GM19240 (cell line): ENCODE measurements around the gene AGAP1.

Experiments
- DNase-seq: peaks from one replicate; pipeline ENCODE4 v3.0.0; 2011; ENCODE audit warnings: low spot score; ENCODE audit not compliant: insufficient read length

AGAP1 gene

DNA sequence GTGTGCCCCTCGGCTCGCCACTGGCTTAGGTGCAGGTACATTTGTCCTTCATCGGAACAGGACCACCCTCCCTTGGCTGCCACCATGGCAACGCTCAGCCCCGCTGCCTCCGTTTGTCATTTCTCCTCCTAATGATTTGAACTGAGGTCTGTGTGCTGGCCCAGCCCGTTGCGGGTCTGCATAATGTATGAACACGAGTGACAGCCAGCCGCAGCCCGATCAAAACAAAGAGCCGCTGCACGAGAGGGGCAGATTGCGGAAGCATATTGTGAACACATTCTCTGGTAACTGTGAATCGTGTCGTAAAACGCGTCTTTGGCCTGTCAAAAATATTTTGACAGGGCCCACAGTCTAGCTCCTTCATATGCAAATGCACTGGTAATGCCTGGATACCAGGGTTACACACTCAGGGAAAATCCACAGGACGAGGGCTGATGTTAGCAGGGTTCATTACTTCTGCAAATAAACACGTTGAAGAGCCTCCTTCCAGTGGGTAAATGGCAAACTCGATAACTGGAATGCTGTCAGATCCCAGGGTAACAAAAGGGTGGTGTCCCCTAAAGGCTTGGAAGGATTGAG, 137.0 kb downstream of the AGAP1 start:
- DNase-seq, result no peak

DNA sequence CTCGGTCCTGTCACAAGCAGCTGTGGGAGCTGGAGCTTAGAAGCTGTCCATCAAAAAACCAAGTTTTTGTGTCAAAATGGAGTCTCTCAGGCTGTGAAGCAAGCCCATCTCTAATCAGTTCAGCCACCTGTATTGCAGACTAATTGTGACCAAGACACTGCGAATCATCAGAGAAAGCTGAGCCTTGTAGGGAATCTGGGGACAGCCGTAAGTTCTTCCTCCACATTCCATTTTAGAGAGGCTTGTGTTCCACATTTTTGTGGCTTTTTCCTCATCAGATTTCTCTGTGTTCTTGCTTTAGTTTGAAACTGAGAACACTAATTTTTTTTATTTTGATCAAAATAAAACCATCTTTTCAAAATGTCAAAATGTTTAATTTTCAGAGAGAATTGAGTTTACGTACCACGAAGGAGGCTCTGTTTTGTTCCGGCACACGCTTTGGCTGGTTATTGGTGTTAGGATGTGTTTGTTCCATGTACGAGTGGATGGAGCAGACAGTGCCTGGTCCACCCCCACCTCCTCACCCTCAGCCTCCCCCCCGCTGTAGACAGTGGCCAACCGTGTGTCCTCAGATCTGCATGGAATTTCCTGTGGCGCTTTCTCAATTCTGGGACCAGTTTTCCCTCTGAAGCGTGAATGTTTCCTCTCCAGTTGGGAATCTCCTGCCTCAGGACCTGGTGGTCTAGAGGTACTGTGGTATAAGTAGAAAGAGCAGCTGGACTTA, 140.8 kb downstream of the AGAP1 start:
- DNase-seq, result no peak

DNA sequence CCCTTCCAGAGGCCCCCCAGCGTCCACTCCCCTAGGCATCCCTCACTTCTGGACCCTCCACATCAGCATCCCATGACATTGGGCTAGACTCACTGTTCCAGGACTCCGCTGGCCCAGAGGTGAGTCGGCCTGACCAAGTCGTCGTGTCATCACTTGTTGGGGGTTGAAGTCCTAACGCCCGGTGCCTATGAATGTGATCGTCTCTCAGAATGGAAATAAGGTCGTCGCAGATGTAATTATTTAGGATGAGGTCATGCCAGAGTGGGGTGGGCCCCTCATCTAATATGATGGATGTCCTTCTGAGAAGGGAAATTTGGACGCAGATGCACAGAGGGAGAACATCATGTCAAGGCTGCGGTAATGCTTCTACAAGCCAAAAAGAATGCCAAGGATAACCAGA, 142.7 kb downstream of the AGAP1 start:
- no peak for DNase-seq

DNA sequence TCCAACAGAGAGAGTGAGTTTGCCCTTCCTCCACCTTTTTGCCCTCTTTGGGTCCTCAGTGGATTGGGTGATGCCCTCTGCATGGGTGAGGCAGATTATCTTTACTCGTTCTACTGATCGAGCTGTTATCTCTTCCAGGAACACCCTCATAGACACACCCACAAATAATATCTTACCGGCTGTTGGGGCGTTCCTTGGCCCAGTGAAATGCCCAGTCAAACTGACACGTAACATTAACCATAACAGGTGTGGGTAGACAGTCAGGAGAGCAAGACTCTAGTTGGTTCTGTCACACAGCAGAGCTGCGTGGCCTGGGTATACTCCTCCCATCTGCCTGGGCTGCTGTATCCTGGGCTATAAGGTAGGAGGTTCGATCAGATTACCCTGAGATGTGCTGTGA, 144.1 kb downstream of the AGAP1 start:
- no peak for DNase-seq

DNA sequence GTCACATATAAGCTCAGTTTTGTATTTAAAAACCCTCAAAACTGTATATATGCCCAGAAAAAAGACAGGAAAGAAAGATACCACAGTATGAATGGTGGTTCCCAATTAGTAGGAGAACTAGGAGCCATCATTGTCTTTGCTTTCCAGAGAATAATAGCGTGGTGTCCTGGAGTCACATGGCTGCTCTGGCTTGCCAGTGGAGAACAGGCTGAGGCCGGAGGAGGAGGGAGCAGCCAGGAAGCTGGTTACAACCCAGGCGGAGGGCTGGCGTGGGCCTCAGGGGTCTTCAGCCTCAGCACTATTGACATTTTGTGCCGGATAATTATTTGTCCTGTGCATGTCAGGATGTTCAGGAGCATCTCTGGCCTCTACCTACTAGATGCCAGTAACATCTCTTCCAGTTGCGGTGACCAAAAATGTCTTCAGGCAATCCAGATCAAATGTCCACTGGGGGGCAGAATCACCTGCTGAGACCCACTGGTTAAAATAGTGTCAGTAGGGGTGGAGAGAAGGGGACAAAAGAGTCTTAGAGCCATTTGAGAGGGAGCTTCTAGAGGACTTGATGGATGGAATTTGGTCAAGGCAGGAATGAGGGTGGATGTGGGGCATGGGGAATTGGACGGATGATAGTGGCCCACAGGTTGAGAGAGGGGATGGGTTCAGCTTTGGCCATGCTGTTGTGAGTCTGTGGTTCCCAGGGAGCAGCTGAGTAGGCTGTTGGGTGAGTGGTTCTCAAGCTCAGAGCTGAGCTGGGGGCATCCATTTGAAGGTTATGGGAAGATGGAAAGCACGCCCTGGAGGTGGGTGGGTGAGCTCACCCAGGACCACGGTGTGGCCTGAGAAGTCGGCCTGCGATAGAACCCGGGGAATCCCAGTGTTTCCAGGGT, 144.9 kb downstream of the AGAP1 start:
- no peak for DNase-seq

DNA sequence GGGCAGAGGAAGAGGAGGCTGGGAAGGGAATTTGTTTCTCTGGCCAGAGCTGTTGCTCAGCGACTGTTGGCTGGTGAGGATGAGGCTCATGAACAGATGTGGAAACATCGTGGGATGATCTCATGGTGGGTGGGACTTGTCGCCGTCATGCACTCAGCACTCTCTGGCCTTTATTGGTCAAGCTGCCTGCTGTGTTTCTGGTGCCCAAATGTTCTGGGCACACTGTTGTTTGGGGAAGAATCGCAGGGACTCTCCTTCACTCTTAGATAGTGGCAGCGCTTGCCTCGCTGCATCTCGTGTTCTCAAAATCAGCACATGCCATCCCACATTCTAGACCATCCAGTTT, 145.6 kb downstream of the AGAP1 start:
- DNase-seq, result no peak

DNA sequence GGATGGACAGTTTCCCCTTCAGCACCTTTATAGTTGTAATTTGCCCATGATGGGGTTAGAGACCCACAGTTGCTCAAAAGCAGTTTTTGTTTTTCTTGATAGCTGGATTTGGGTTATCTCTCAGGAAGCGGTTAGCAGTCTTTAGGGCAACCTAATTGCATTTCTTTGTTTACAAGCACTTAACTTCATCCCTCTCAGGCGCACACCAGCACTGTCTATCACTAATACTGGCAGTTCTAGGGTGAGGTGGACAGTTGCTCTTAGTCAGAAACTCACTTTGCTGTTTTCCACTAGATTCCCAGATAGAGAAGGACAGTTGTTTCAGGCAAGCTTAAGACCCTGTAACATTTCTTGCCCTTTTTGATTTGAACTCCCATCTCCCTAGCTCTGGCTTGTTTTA, 146.0 kb downstream of the AGAP1 start:
- DNase-seq, result no peak

DNA sequence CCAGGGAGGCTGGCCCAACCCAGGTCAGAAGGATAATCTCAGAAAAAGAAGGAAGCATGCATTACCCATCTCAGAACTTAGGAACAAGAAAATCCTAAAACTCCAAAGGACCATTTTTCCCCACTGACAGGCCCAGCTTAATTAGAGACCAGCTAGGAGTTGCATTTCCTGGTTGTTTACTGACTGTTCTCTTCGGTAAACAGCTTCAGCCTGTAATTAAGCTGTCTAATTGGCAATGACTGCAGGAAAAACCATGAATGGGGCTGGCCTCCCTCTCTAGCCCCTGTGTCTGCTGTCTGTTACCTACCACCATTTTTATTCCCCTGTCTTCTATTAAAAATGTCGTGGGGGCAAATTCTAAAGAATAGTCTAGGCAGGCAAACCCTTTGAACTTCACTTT, 146.5 kb downstream of the AGAP1 start:
- no peak for DNase-seq

DNA sequence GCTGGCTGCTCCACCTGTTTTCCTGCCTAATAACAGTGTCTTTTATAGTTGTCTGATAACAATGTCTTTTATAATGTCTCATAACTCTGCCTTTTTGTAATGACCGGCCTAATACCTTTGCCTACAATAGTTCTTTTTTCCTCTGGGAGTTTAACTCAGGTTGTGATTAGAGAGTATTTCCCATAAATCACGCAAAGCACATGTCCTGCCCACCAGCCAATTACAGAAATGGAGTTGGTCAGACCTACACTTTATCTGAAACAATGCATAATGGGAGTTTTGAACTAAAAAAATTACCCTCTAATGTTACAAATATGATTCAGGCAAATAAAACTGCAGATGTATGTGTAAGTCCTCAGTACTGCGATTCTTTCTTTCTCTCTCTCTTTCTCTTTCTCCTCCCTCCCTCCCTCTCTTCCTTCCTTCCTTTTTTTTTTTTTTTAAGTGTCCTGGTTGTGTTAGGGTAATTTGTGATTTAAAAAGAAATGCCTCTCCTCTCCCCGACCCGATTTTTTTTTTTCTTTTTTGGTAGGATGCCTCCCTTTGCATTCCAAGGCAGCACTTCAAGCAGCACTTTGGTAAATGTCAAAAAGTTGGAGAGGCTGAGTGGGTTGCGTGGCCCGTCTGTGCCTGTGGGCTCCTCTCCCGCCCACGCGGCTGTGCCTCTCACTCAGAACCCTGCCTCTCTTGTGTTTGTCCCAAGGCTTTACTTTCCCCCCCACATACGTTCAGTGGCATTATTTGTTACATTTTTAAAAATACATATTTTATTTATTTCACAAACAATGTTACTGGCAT, 147.3 kb downstream of the AGAP1 start:
- DNase-seq, result no peak

DNA sequence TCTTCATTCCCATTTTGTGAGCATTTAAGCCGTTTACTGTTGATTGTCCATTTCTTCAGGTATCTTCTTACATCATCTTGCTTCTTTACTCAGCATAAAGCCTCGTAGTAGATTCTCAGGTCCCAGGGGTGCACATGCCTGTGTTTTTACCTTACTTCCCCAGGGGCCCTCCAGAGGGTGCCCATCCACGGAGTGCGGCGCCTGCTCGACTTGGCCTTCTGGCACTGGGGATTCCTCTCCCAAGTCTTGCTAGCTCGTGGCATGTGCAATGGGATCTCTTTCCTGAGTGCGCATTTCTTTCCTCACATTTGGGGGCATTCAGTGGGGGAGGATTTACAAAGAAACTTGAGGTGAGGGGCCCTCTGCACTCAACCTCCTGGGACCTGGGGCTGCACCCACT, 148.1 kb downstream of the AGAP1 start:
- DNase-seq, result no peak

DNA sequence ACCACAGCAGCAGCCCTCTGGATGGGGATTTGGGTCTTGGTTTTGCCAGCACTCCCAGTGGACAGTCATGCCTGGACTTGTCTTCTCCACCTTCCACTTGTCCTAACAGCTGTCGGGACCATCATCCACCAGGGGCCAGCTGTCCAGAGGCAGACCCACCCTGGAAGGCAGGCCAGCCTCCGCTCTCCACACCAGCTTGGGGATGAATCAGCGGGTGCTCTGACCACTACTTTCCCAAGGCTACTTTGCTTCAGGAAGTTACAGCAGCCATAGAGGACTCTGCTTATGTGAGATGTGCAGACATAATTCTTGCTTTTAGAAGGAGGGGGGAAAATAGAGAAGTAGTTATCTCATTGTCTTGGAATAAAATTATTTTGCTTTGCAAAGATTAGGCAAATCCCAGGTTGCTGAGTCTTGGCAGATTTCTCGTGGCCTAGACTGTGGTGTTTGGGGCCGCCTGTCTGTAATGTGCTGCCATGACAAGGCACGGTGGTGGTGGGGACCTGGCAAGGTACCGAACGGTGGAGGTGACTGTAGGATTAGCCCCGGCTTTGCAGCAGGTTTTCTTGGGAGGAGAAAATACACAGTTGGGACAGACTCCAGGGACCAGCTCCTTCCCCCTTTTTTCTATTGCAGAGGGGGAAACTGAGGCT, 148.7 kb downstream of the AGAP1 start:
- no peak for DNase-seq

DNA sequence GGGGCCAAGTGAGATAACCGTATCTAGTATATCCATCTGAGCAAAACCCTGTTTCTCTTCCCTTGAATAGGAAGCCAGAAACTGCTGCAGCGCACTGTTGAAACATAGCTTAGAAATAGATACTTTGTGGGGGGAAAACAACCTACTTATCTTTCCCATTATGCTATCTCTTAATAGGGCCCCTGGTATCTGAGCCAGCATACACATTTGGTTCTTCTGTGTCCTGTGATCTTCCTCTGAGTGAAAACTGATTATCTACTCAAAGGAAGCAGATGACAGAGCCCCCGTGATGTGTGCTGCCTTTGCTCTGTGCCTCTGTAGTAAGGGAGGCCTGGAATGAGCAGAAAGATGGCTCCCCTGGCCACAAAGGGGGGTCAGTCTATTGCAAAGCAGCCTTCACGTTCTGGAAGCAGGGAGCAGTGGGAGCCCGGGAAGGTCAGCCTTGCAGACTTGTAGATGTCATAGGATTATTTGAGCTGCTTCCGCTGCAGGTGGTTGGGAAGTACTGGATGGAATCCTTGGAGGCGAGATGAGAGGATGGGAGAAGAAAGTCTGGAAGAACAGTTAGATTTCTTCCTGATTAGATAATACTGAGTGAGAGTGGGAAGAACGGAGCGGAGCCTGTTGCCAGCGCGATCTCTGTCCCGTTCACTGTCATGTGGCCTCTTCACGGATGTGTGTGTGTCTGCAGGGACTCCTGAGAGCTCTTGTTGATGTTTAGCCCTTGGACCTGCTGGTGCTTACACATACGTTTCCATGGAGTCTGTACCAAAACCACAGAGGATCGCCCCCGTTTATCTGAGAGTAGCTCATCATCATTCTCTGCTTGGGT, 150.1 kb downstream of the AGAP1 start:
- DNase-seq, result no peak

DNA sequence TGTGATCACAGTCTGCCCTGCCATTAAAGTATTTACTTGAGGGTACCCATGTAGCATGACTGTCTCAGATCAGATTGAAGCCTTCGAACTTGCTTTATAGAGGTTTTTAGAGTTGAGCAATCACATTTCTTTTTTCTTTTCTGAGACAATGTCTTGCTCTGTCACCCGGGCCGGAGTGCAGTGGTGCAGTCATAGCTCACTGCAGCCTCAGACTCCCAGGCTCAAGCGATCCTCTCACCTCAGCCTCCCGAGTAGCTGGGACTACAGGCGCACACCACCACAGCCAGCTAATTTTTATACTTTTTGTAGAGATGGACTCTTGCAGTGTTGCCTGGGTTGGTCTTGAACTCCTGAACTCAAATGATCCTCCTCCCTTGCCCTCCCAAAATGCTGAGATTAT, 153.4 kb downstream of the AGAP1 start:
- no peak for DNase-seq

DNA sequence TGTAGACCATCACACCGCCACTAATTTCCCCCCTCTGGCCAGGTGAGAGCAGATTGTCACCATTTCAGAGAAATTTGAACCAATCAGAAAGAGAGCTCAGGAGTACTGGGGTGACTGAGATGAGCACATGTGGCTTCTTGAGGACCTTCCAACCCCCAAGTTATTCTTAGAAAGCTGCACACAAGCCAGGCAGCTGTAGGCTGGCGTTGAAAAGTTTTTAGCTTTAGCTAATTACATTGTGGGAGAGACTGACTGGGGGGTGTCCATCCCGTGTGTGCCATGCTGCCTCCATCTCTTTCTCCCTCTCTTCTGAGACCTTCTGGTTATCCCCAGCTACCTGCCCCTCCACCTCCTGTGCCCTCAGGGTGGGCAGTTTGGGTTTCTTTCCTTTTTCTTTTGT, 154.0 kb downstream of the AGAP1 start:
- no peak for DNase-seq

DNA sequence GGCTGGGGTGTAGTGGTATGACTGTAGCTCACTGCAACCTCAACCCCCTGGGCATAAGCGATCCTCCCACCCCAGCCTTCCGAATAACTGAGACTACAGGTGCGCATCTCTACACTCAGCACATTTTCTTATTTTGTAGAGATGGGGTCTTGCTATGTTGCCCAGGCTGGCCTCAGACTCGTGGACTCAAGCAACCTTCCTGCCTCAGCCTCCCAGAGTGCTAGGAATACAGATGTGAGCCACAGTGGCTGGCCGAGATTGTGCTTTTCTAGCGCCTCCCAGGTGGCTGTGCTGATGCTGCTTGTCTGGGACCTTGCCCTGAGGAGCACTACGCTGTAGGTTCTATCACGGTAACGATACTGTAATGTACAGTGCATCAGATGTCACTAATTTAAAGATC, 155.6 kb downstream of the AGAP1 start:
- no peak for DNase-seq

DNA sequence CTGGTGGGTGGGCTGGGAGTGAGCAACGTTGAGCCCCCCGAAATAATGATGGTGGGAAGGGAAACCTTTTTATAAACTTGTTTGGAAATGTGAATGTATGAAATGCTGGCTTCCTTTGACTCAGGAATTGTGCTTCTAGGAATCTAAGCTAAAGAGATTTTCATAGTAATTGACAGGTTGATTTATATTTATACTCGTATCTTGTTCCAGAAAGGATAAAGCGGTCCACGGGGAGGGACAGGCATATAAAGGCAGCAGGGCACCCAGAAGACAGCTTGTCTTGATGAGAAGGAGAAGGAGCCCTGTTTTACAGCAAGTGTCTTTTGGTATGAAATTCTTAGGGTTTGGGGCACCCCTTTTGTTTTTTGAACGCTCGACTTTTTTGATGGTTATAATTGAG, 157.8 kb downstream of the AGAP1 start:
- DNase-seq, result no peak

DNA sequence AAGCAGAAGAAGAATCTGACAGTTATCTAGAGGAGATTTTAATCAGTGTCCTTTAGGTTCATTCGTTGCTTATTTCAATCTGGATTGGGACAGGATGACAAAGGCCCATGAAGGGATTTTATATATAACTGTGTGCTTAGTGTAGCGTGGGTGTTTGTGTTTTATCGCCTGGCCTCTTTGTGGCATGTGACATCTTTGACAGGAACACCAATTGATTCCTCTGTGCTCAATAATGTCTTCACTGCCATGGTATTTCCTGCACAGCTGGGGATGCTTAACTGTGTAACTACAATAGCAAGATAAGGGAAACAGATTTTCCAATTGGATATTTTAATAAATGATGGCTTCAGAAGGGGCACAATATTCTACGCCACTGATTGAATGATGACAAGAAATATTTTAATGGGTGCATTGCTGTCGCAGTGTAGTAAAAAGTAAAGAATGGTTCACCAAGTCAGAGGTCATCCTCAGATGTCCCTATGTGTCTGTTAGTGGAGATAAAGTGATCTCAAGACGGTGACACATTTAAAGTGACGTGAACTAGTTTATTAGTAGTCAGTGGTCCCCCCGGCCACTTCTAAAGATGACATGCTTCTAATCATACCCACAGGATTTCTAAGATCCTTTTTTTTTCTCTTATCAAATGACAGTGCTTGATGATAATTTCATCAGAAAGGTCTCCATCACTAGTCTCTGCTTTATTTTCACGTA, 160.4 kb downstream of the AGAP1 start:
- DNase-seq, result no peak

DNA sequence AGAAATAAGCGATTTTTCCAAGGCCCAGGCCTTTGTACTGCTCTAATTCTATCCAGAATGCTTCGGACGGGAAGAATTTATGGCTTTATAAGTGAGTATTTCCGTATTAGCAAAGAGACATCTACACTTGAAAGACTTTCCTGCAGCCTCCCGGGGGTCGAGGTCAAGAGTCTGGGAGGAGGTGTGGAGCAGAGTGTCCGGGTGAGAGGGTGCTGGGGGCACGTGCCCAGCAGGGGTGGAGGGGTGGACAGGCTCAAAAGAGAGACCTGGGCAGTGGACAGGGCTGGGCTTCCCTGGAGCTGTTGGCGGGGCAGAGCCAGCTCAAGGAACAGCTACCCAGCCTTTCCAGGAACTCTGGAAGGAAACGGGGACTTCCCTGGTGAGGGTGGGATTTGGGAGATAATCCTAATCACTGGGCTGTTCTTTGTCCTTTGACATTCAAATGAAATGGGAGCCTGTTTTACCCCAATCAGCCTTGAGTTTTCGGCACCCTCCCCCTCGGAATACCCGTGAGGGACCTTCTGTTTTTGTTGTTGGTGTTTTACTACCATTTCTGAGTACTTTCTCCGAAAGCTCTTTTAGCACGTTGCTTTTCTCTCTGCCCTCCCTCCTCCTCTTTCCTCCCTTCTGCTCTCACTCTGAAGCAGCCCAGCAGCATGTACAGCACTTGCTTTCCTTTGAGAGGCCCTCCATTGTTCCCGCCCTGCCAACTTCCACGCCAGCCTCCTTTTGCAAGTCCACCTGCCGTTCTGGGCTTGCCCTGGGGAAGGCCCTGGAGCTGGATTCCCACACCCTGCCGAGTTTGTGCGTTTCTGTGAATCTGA, 164.7 kb downstream of the AGAP1 start:
- no peak for DNase-seq

DNA sequence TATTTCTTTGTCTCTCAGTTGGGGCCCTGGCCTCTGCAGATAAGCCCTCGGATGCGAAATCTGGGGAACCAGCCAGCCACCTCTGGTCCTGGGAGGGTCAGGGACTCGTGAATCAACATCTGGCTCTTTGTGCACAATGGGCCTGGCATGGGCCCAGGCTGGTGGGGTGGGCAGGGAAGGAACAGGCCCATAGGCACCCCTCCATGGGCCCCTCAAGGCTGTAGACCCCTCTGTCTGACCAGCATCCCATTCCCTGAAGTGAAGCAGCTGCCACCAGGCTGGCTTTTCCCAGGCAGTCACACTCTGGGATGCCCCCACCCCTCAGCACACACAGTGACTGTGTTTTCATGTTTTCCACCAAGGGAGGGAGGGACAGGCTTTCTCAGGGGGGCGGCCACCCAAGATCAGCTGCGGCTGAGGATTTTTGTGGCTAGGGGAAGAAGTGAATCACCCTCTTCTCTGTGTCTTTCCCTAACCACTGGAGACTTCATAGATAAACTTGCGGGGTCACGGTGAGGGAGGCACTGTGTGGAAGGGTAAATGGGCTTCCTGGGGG, 166.0 kb downstream of the AGAP1 start:
- DNase-seq, result no peak
